Astrocyte of the cerebellum (primary cell): Measurements from ENCODE around the gene SLC1A6.

Experiments
- DNase-seq: peaks from one replicate; pipeline ENCODE4 v3.0.0-alpha.2; 2011; ENCODE audit warnings: low read depth
- H3K4me3 ChIP-seq: 2 replicates; pipeline ENCODE4 v1.5.1; 2011; ENCODE audit warnings: mild to moderate bottlenecking, low read depth, low read length, moderate library complexity
- CTCF ChIP-seq: IDR thresholded peaks from 2 replicates; pipeline ENCODE4 v1.5.1; 2012; ENCODE audit warnings: low read length, low read depth, moderate library complexity, mild to moderate bottlenecking; ENCODE audit errors: missing control alignments
- in situ Hi-C: cut with HindIII; loops from 2 replicates; pipeline ENCODE4 v1.10.0; 2017; ENCODE audit warnings: low sequenced_read_pairs

SLC1A6 gene

DNA sequence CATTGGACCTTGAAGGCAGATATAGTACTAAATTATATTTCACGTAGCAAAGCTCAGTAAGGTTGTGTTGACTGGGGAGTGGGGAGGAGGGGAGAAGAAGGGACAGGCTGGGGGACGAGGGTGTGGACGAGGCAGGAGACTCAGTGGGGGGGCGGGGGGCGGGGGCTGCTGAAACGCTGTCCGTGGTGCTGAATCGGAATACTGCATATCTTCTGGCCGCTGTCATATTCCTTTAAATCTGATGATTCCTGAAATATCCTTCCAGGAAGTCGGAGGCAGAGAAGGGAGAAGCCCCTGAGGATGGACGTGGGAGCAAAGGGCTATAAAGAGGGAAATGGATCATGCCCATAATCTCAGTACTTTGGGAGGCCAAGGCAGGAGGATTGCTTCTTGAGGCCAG is 34.9 kb upstream of the SLC1A6 start:
- H3K4me3 ChIP-seq: no peak overlapping the region
- no peak for DNase-seq
- TF ChIP-seq CTCF: no peak
- in situ Hi-C loops: no loop called here

DNA sequence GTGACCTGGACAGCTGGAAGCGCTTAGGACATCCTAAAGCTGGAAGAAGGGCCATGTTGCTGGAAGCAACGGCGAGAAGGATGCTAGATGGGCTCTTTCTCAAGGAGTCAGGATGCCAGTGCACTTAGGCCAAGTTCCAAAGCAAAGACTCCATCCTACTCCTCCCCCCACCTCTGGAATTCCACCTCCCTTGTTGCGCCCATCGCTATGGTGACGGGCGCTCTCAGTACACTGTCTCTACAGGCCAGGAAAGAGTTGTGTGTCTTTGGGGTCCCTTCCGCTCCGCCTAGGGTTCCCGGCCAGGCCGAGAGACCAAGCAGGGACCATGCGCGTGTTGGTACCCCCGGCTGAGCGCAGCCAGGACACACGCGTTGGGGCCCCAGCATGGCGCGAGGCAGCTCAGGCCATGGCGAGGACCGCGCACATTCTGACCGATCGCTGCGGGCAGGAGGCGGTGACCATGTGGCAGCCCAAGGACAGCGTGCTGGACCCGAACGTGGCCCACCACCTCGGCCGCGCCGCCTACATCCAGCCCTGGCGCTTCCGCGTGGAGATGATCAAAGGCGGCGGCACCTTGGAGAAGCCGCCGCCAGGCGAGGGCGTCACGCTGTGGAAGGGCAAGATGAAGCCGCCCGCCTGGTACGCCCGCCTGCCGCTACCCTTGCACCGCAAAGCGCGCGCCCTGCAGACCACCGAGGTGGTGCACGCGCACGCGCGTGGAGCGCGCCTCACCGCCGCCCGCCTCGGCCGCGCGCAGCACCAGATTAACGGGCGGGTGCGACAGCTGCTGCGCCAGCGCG is 31.0 kb upstream of the SLC1A6 start:
- DNase-seq: no peak
- H3K4me3 ChIP-seq: no peak overlapping the region
- in situ Hi-C loops: no loop called here
- no peak for TF ChIP-seq CTCF

GRCh38 chr19:15008308-15008707 is 28.6 kb upstream of the SLC1A6 start:
- in situ Hi-C loops: no loop called here
- H3K4me3 ChIP-seq: no peak overlapping the region
- TF ChIP-seq CTCF: no peak
- DNase-seq: no peak

GRCh38 chr19:14997981-14998380 is 18.3 kb upstream of the SLC1A6 start:
- no peak for DNase-seq
- in situ Hi-C loops: no loop called here
- H3K4me3 ChIP-seq: no peak overlapping the region
- no peak for TF ChIP-seq CTCF

DNA sequence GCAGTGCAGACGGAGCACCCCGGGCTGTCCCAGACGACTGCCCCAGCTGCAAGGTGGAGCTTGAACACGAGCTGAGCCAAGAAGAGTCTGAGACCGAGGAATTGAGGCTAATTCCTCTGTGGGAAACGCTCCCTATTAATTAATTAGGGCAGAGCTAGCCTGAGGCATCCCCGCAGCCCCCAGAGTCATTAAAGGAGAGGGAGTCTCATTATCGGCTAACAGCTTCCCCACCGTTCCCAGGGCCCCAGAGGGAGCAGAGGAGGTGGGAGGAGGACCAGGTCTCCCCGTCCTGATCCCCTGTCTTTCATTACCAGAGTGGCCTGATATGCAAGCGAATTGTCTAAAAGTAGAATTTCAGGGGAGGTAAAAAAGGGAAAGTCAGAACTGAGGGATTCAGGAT is 13.1 kb upstream of the SLC1A6 start:
- in situ Hi-C loops: no loop called here
- DNase-seq: no peak
- no peak overlapping the region for H3K4me3 ChIP-seq
- TF ChIP-seq CTCF: no peak

- H3K4me3 ChIP-seq: no peak overlapping the region
- DNase-seq: no peak
- no peak for TF ChIP-seq CTCF
- in situ Hi-C loops: no loop called here
These were observed 5.5 kb upstream of the SLC1A6 start for GRCh38 chr19:14985133-14985532.
